Epidermal melanocyte (primary cell): ENCODE data around the gene NDUFB7.
"Not testable (repeated sequence)": the region's sequence is repeated elsewhere in the genome, so short reads cannot be mapped to it uniquely, and the experiment has no call there.

ENCODE experiments used
- DNase-seq: peaks from one replicate; pipeline ENCODE4 v3.0.0; 2011; ENCODE audit warnings: low spot score; ENCODE audit not compliant: insufficient read length

NDUFB7 gene

GRCh38 chr19:14571695-14572490, at the start of gene NDUFB7:
NDUFB7 (minus strand) TSS chr19:14572066; CDS start chr19:14572000, 66 bp downstream.
- DNase-seq: peak; percentile 88

- no peak for DNase-seq
These were observed 47.5 kb upstream of the NDUFB7 start for GRCh38 chr19:14619404-14619803.

GRCh38 chr19:14616407-14616806, 44.5 kb upstream of the NDUFB7 start:
- DNase-seq: no peak

GRCh38 chr19:14615623-14616022, 43.8 kb upstream of the NDUFB7 start:
- DNase-seq: no peak

GRCh38 chr19:14614099-14614412, 42.2 kb upstream of the NDUFB7 start:
- DNase-seq: no peak

GRCh38 chr19:14613399-14614098, 41.7 kb upstream of the NDUFB7 start:
- not testable (repeated sequence) for DNase-seq

GRCh38 chr19:14612657-14613056, 40.8 kb upstream of the NDUFB7 start:
- no peak for DNase-seq

- not testable (repeated sequence) for DNase-seq
These were observed 40.4 kb upstream of the NDUFB7 start for GRCh38 chr19:14612242-14612641.

GRCh38 chr19:14611051-14611450, 39.2 kb upstream of the NDUFB7 start:
- DNase-seq: no peak

GRCh38 chr19:14606627-14607026, 34.8 kb upstream of the NDUFB7 start:
- no peak for DNase-seq

GRCh38 chr19:14603990-14604387, 32.1 kb upstream of the NDUFB7 start:
- no peak for DNase-seq

GRCh38 chr19:14599548-14600147, 27.8 kb upstream of the NDUFB7 start:
- DNase-seq: no peak

GRCh38 chr19:14595558-14595957, 23.7 kb upstream of the NDUFB7 start:
- no peak for DNase-seq

GRCh38 chr19:14589433-14589832, 17.6 kb upstream of the NDUFB7 start:
- not testable (repeated sequence) for DNase-seq

GRCh38 chr19:14585187-14585586, 13.3 kb upstream of the NDUFB7 start:
- DNase-seq: not testable (repeated sequence)

GRCh38 chr19:14584372-14584771, 12.5 kb upstream of the NDUFB7 start:
- not testable (repeated sequence) for DNase-seq

- DNase-seq: no peak
These were observed 11.1 kb upstream of the NDUFB7 start, which contains the start of gene CLEC17A for GRCh38 chr19:14582894-14583340. CLEC17A (plus strand) TSS chr19:14583084; CDS start chr19:14583161, 77 bp downstream.

- DNase-seq: no peak
These were observed 8.9 kb upstream of the NDUFB7 start for GRCh38 chr19:14580623-14581237.

- no peak for DNase-seq
These were observed 6.1 kb upstream of the NDUFB7 start for GRCh38 chr19:14577885-14578427.

- DNase-seq: no peak
These were observed 5.4 kb upstream of the NDUFB7 start for GRCh38 chr19:14577264-14577663.

- no peak for DNase-seq
These were observed 4.5 kb upstream of the NDUFB7 start for GRCh38 chr19:14576363-14576762.
